ENCODE measurements around the gene BAHD1.

- TF ChIP-seq MEF2A (IDR thresholded peaks at IDR 0.05; ENCODE audit: borderline replicate concordance, low read depth), result no peak
- TF ChIP-seq MXI1 (IDR thresholded peaks at IDR 0.05; ENCODE audit: low read depth, low read length), result no peak
- no peak for TF ChIP-seq CTCF (IDR thresholded peaks at IDR 0.05)
- no peak for TF ChIP-seq JUND (IDR thresholded peaks at IDR 0.05)
- no peak for TF ChIP-seq TAF1 (IDR thresholded peaks at IDR 0.05; ENCODE audit: borderline replicate concordance, low read depth, low read length)
Observed at GRCh38 chr15:40461958-40462357, 21.2 kb downstream of the BAHD1 start.
